ENCODE data around the gene S100PBP.

S100PBP gene

DNA sequence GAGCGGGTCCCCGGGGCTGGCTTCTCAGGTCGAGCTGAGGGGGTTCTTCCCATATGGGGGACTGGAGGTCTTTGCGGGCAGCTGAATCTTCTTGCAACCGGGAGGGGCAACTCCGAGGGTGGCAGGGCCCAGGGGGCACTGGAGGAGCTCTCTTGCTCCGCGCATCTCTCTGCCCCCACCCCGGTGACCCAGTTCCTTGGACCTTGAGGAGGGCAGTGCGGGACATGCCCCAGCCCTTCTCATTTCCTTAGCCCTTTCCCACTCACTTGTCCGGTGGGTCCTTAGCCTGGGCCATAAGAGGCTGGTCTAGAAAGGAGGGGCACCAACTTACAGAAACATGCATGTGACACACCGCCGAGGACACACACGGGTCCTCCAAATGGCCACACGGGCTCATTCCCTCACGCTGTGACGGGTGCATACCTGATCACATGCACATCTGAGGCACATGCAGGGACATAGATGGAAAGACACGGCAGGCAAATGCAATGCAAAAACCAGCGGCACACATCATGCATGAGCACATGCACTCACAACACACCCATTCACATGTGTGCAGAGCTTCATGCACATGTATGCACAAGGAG, 69.5 kb downstream of the S100PBP start:
- DNase-seq (ENCODE audit: low read depth), result no peak

DNA sequence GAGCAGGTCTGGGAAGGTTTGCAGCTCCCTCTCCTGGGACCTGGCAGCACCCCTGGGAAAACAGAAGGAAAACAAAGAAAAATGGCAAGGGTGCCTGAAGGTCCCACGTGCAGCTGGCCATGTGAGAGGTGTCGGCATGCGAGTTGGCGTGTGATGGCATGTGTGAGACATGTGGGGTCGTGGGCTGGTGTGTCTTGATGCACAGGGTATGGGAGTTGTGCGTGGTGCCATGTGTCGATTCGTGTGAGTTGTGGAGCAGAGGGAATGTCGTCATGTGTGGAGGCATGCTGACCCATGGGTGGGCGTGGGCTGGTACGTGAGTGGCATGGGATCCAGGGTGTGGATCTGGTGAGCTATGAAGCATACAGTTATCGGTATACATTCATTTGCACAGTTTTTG, 70.2 kb downstream of the S100PBP start:
- DNase-seq (ENCODE audit: low read depth), result no peak

GRCh38 chr1:32888134-32888533, 70.7 kb downstream of the S100PBP start:
- DNase-seq (ENCODE audit: low read depth), result no peak

DNA sequence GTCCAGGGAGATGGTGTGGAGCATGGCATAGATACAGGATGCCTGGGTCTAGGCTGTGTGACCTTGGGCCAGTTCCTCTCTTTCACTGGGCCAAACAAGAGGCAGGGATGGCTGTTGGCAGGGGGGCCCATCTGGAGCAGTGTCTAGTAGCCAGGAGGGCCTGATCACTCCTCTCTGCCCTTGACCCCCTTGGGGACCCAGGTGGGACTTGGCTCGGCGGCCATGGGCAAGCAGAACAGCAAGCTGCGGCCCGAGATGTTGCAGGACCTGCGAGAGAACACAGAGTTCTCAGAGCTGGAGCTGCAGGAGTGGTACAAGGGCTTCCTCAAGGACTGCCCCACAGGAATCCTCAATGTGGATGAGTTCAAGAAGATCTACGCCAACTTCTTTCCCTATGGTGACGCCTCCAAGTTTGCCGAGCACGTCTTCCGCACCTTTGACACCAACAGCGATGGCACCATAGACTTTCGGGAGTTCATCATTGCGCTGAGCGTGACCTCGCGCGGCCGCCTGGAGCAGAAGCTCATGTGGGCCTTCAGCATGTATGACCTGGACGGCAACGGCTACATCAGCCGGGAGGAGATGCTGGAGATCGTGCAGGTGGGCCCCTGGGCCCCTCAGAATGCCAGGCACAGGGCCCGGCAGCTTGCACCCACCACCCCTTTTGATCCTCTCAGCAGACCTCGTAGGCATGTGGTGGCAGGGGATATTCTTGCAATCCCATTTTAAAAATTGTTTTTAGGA, 71.4 kb downstream of the S100PBP start:
- no peak for DNase-seq (ENCODE audit: low read depth)

- no peak for DNase-seq (ENCODE audit: low read depth)
Measured at GRCh38 chr1:32889731-32890278, 72.4 kb downstream of the S100PBP start.

GRCh38 chr1:32890516-32891240, 73.2 kb downstream of the S100PBP start:
- DNase-seq (ENCODE audit: low read depth), result no peak

DNA sequence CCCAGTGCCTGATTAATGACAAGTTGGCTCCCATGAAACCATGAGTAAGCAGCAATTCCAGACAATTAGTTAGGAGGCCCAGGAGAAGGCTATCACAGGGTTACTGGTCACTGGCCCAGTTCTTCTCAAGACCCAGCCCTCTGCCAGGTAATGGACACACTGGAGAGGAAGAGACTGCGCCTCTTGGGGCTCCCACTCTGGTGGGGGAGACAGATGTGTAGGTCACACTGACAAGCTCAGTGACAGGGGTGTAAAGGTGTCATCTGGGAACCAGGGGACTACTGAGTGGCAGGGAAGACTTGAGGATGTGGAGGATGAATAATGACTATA, 73.8 kb downstream of the S100PBP start:
- DNase-seq (ENCODE audit: low read depth), result no peak

DNA sequence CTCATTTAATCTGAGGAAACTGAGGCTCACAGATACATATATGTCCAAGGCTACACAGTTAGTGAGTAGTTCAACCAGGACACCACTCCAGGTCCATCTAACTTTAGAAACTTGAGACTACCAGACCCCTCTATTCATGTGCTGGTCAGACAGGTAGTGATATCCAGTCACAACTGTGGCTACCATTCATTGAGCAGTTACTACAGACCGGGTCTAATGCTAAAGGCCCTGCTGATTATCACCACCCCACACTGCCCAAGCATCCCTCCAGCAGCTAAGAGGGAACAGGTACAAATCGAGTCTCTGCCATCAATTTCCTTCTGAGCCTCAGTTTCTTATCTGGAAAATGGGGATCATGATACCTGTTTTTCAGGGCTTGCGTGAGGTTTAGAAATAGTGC, 74.2 kb downstream of the S100PBP start:
- no peak for DNase-seq (ENCODE audit: low read depth)

DNA sequence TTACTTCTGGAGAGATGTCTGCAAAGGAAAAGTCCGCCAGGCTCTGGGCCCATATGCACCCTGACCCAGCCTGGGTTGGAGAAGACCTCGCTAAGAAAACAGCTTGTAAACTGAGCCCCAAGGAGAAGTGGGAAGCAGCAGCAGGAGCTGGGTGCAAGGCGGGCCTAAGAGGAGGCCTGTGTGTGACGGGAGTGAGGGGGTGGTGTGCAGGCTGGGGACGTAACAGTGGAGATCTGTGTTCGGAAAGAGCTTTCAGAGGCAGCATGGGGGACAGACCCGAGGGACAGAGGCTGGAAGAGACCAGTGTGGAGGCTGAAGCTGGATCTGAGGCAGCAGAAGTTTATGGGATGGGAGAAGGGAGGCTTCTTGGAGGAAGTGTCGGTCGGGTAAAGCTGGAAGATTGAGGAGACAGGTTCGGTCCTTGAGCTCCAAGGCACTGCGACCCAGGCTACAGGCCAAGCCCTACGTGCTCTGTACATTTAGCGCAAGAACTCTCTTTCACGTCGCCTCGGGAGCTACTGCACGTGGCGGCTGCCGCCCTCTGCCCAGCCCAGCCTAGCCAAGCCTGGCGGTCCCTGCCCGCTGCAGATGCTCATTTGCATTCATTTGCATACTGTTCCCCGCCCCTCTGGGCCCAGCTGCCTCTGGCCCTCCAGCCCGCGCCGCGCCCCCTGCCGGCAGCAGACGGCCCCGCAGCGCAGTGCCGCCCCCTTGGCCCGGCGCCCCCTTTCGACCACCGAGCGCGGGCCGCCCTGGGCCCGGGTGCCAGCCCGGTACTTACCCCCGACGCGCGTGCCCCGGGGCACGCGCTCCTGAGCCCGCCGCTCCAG, 75.1 kb downstream of the S100PBP start:
- DNase-seq (ENCODE audit: low read depth), result peak; percentile 23

DNA sequence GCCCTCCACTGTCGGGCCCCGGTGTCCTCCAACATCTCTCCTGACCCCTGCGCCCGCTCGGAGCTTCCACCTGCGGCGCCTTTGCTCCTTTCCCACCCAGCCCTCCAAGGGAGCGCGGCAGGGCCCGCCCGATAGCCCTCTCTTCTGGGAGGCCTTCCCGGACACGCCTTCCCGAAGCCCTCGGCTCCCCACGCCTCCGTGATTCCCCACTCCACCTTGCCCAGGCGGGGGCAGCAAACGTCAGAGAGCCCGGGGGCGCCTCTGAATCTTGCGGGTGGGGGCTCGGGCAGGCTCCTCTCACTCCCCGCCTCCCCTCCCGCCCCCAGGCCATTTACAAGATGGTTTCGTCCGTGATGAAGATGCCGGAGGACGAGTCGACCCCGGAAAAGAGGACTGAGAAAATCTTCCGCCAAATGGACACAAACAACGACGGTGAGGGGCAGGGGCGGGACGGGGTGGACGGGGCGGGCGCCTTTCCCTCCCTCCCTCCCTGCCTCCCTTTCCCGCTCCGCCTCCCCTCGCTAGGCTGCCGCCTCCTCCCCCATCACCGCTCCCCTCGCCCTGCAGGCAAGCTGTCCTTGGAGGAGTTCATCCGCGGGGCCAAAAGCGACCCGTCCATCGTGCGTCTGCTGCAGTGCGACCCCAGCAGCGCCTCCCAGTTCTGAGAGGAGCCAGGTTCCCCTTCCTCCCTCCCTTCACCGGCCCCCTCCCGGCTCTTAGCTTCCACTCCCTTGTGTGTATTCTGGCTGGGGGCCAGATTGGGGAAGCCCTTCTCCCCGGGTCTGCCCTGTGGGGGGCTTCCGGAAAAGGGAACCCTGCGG, 76.0 kb downstream of the S100PBP start:
- DNase-seq (ENCODE audit: low read depth), result no peak

DNA sequence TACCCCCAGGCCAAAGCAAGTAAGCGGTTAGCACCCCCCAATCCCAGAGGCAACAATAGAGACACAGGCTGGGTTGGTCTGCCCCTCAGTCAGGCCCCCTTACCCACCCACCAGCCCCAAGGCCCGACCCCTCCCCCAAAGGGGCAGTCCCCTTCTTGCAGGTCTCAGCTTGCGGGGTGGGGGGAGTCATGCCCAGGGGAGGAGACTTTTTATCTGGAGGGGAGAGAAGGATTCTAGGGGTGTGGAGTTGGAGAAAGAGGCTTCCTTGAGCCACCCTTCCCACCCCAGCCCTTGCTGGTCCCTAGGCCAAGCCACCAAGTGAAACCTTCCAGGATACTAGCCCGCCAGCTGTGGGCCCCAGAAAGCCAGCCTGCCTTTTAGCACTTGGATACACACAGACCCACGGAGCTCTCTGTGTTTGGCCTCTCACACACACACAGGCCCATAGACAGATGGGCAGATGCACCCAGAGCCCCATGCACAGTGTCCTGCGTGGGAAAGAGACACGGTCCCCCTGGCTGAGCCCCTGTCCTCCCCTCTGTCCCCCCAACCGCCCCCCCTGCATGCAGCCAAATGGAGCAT, 76.7 kb downstream of the S100PBP start:
- DNase-seq (ENCODE audit: low read depth), result no peak

GRCh38 chr1:32894681-32895080, 77.2 kb downstream of the S100PBP start:
- no peak for DNase-seq (ENCODE audit: low read depth)

DNA sequence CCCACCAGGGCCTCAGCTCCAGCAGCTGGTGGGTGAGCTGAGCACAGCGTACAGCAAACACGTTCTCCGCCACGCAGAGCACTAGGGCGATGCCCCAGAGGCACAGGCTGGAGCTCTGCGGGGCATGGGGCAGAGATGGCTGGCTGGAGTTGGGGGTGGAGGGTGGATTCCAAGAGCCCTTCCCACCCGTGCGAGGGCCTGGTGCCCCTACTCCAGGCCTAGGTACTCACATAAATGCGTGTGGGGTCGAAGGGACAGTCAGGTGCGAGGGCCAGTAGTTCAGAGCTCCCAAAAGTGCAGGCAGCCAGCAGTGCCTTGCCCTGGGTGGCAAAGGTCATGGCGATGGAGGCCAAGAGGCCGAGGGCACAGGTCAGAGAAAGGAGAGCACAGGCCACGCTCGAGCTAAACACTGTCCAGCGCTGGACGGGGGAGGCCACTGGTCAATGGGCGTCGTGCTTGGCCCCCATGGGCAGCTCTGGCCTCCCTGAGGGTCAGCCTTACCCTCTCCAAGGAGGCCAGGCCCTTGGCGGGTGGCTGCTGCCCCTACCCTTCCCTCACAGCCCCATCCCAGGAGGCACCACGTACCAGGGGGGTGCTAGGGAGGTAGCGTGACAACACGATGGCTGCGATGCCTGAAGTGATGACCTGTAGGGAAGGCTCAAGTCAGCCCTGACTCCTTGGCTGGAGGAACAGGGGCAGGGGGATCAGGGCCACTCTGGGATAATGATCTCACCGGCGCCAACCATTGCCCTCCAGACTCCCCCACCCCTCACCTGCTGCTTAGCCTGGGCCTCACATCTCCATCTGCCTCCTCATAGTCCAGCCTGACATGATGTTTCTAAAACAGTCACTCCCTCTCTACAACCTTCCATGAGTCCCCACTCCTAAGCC, 78.1 kb downstream of the S100PBP start:
- DNase-seq (ENCODE audit: low read depth), result no peak

GRCh38 chr1:32896451-32896850, 79.0 kb downstream of the S100PBP start:
- DNase-seq (ENCODE audit: low read depth), result no peak

GRCh38 chr1:32897082-32898049, 79.9 kb downstream of the S100PBP start:
- DNase-seq (ENCODE audit: low read depth), result no peak

DNA sequence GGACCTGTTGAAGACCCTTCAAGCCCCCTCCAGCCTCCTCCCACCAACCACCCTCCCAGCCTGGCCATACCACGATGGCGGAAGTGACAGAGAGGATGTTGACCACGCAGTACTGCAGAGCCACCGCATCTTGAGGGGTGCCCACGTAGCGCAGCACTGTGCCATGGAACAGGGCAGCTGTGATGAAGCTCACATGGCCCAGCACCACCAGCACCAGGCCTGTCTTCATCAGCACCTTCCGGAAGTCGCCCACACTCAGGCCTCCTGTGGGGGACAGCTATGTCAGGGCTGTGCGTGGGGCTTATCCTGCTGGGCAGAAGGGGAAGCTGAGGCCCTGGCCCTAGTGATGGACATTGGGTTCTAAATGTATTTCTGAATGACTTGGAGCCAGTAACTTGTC, 80.6 kb downstream of the S100PBP start:
- no peak for DNase-seq (ENCODE audit: low read depth)

- DNase-seq (ENCODE audit: low read depth), result no peak
Measured at GRCh38 chr1:32898958-32899357, 81.5 kb downstream of the S100PBP start.

DNA sequence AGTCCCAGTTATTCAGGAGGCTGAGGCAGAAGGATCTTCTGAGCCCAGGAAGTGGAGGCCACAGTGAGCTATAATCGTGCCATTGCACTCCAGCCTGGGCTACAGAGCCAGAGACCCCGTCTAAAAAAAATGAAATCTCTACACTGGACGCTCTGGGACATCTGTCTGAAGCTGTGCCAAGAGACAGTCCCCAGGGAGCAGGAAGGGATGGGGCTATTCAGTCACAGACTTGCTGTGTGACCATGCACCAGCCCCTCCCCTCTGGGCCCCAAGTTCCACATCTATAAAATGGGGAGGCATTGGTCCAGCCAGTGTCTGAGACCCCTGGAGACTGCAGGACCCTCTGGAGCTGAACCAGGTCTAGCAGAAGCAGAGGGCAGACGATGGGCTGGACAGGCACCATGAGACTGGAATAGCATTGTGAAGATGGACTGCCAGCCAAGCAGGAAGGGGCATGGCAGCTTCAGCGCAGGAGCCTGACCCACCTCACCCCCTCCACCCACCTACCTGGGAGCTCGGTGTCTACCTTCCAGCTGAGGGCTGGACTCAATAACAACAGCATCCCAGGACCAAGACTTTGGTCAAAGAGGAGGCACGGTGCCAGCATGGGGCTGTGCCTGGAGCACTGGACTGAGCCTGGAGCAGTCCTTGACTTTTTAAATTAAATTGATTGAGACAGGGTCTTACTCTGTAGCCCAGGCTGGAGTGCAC, 82.3 kb downstream of the S100PBP start:
- DNase-seq (ENCODE audit: low read depth), result no peak

All from activated T-helper 9 cell treated with anti-CD3 and anti-CD28 coated beads, Interleukin-2, amount 50 U/mL, for 16 hours (primary cell).